HepG2 (cell line): Measurements from ENCODE around the gene VSIG10L. TPM values are rescaled to one million over a fixed set of nuclear protein-coding genes. Genes with fewer than 3 reads are reported as not detected.

Experiments used
- CCAR2 ChIP-seq: fragments of 200-400 bp; formaldehyde crosslinking; optimal IDR thresholded peaks from 2 replicates; pipeline ENCODE3; 2018; ENCODE audit warnings: low read depth, mild to moderate bottlenecking, low read length, moderate library complexity
- CEBPG ChIP-seq: IDR thresholded peaks from 2 replicates; pipeline ENCODE4 v1.6.1; 2016
- ELF1 ChIP-seq: sonication (generic); formaldehyde crosslinking; IDR thresholded peaks from 2 replicates; pipeline ENCODE4 v1.4.0; 2020; ENCODE audit warnings: missing genetic modification reagents
- ELK4 ChIP-seq: sonication (generic); formaldehyde crosslinking; IDR thresholded peaks from 2 replicates; pipeline ENCODE4 v1.9.0; 2021; ENCODE audit warnings: missing genetic modification reagents, borderline replicate concordance
- FOSL2 ChIP-seq: sonication (generic); formaldehyde crosslinking; IDR thresholded peaks from 2 replicates; pipeline ENCODE4 v1.4.0; 2020; ENCODE audit warnings: missing genetic modification reagents
- FOXA3 ChIP-seq: IDR thresholded peaks from 2 replicates; pipeline ENCODE4 v1.6.1; 2016; ENCODE audit warnings: missing genetic modification reagents, missing compliant biosample characterization
- IKZF4 ChIP-seq: sonication (generic); formaldehyde crosslinking; IDR thresholded peaks from 2 replicates; pipeline ENCODE4 v1.5.1; 2020; ENCODE audit warnings: borderline replicate concordance, mild to moderate bottlenecking, low read depth, missing genetic modification reagents; ENCODE audit errors: not compliant biosample characterization
- RBM22 ChIP-seq: fragments of 200-400 bp; formaldehyde crosslinking; optimal IDR thresholded peaks from 2 replicates; pipeline ENCODE3; 2017; ENCODE audit warnings: mild to moderate bottlenecking, low read length, moderate library complexity
- SP1 ChIP-seq, 2 experiments: fragments of 450-650 bp in 1 of 2; sonication (generic) in 1 of 2; formaldehyde crosslinking in 1 of 2; IDR thresholded peaks; 2 replicates each; pipeline versions ENCODE4 v1.4.0 to v1.6.1; 2016 to 2020; ENCODE audit warnings: missing genetic modification reagents in 1 of 2
- SSRP1 ChIP-seq: IDR thresholded peaks from 2 replicates; pipeline ENCODE4 v1.6.1; 2016; ENCODE audit warnings: control low read depth
- TEAD3 ChIP-seq: optimal IDR thresholded peaks from 2 replicates; pipeline ENCODE3; 2016; ENCODE audit warnings: borderline replicate concordance
- ZNF225 ChIP-seq: sonication (generic); formaldehyde crosslinking; IDR thresholded peaks from 2 replicates; pipeline ENCODE4 v1.4.0; 2020; ENCODE audit warnings: mild to moderate bottlenecking, missing genetic modification reagents
- ZNF235 ChIP-seq: sonication (generic); formaldehyde crosslinking; IDR thresholded peaks from 2 replicates; pipeline ENCODE4 v1.8.1; 2023; ENCODE audit warnings: mild to moderate bottlenecking, missing genetic modification reagents, borderline replicate concordance
- ZNF274 ChIP-seq: sonication (generic); formaldehyde crosslinking; IDR thresholded peaks from 2 replicates; pipeline ENCODE4 v1.5.1; 2020; ENCODE audit warnings: mild to moderate bottlenecking, missing genetic modification reagents
- ZNF430 ChIP-seq: sonication (generic); formaldehyde crosslinking; IDR thresholded peaks from 2 replicates; pipeline ENCODE4 v1.9.0; 2021; ENCODE audit warnings: mild to moderate bottlenecking, missing genetic modification reagents
- ZNF788 ChIP-seq: sonication (generic); formaldehyde crosslinking; IDR thresholded peaks from 2 replicates; pipeline ENCODE4 v1.5.0; 2020; ENCODE audit warnings: mild to moderate bottlenecking, missing genetic modification reagents, borderline replicate concordance
- polyA plus RNA-seq, 8 experiments: library from polyadenylated mRNA; depleted of rRNA in 3 of 8; stranded (reverse) in 7 of 8; unstranded in 1 of 8; fragments of >200 nt; fragmentation: Illumina TruSeq in 4 of 8; extraction: Trizol in 4 of 8; gene quantifications; 2 replicates each; pipeline versions ENCODE4 v1.2.1 to v1.2.3, GENCODE V29; 2011 to 2016; ENCODE audit warnings: low read depth in 4 of 8, missing spikeins in 1 of 8, mixed read lengths in 1 of 8; ENCODE audit not compliant: insufficient read depth in 1 of 8
- total RNA-seq, 5 experiments: library from RNA; depleted of rRNA; stranded (reverse); fragments of >200 nt; fragmentation: Illumina TruSeq; extraction: Trizol; gene quantifications; 2 replicates each; pipeline ENCODE4 v1.2.3, GENCODE V29; 2016; ENCODE audit warnings: low read depth in 1 of 5
- TF ChIP-seq, protein P1 (sequence below): sonication (generic); formaldehyde crosslinking; IDR thresholded peaks from 2 replicates; pipeline ENCODE4 v1.4.0; 2020; ENCODE audit warnings: missing genetic modification reagents
- TF ChIP-seq, protein P2 (sequence below): sonication (generic); formaldehyde crosslinking; IDR thresholded peaks from 2 replicates; pipeline ENCODE4 v1.5.0; 2020; ENCODE audit warnings: mild to moderate bottlenecking, missing genetic modification reagents, moderate library complexity
- TF ChIP-seq, protein P3 (sequence below): sonication (generic); formaldehyde crosslinking; IDR thresholded peaks from 2 replicates; pipeline ENCODE4 v1.5.0; 2020; ENCODE audit warnings: mild to moderate bottlenecking, low read depth, missing genetic modification reagents, borderline replicate concordance
- TF ChIP-seq, protein P4 (sequence below): sonication (generic); formaldehyde crosslinking; IDR thresholded peaks from 2 replicates; pipeline ENCODE4 v1.4.0; 2020; ENCODE audit warnings: missing genetic modification reagents

VSIG10L gene
- total and polyA plus RNA-seq, 2 of the 13 experiments (the other 11 are each of a cell fraction or from before 2014, with no cell fraction given): 2.7 to 8.5 TPM

DNA sequence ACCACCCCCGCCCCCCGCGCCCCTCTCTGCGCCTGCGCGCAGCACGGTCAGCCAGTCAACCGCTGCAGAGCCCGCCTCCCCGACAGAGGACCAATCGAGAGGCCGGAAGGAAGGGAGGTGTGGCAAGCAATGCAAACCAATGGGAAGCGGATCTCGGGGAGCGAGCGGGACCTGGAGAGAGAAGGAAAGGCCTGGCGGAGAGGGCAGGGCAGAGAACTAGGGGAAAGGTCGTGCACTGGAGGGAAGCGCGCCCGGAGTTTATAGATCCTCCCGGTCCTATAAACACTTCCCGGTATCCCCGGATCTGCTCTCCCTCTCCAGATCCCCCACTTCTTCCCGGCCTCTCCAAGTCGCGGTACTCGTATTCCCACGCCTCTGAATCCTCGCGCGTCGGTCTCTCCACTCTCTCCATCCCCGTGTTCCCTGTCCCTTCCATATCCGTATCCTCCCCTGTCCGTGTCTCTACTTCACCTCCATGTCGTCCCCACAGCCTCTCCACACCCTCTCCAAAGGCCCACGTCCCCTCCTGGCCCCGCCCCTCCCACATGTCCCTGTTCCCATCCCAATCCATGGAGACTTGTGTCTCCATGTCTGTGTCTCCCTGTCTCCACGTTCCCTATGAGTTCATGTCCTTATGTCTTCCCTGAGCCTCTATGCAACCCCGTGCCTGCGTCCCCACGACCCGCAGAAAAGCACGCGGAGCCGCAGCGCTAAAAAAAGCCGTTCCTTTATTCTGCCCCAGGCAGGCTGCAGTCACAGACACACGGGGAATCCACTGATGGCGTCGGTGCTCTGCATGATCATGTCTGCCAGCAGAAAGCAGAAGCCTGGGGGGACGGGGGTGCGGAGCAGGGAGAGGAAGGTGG, 24.7 kb upstream of the VSIG10L start (continued):
- TF ChIP-seq, protein P1, sequence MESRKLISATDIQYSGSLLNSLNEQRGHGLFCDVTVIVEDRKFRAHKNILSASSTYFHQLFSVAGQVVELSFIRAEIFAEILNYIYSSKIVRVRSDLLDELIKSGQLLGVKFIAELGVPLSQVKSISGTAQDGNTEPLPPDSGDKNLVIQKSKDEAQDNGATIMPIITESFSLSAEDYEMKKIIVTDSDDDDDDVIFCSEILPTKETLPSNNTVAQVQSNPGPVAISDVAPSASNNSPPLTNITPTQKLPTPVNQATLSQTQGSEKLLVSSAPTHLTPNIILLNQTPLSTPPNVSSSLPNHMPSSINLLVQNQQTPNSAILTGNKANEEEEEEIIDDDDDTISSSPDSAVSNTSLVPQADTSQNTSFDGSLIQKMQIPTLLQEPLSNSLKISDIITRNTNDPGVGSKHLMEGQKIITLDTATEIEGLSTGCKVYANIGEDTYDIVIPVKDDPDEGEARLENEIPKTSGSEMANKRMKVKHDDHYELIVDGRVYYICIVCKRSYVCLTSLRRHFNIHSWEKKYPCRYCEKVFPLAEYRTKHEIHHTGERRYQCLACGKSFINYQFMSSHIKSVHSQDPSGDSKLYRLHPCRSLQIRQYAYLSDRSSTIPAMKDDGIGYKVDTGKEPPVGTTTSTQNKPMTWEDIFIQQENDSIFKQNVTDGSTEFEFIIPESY (CRISPR knock-in tag): no peak
- TF ChIP-seq ZNF225 (CRISPR knock-in tag) (no peak), FOXA3 (CRISPR knock-in tag) (0 out of 2 replicates have a peak, but pooled peaks have one; percentile 10), FOSL2 (CRISPR knock-in tag) (0 out of 2 replicates have a peak, but pooled peaks have one; percentile 4), CCAR2 (peak; percentile 92), RBM22 (peak; percentile 99), CEBPG (peak; percentile 23; the same call in 1 of the 2 replicates), ZNF788 (CRISPR knock-in tag) (peak; percentile 19; the same call in 1 of the 2 replicates), SSRP1 (CRISPR knock-in tag) (peak; percentile 99), ZNF274 (CRISPR knock-in tag) (no peak), ZNF430 (CRISPR knock-in tag) (no peak; the same call in 1 of the 2 replicates), SP1 (IDR thresholded peaks at IDR 0.05) (no peak), SP1 (CRISPR knock-in tag; IDR thresholded peaks at IDR 0.05) (no peak; the same call in 1 of the 2 replicates), ZNF235 (CRISPR knock-in tag) (0 out of 2 replicates have a peak, but pooled peaks have one; percentile 67), ELK4 (CRISPR knock-in tag) (no peak), TEAD3 (CRISPR knock-in tag) (no peak), IKZF4 (peak; percentile 19), ELF1 (CRISPR knock-in tag) (peak; percentile 43; the same call in 1 of the 2 replicates)
- TF ChIP-seq, protein P2, sequence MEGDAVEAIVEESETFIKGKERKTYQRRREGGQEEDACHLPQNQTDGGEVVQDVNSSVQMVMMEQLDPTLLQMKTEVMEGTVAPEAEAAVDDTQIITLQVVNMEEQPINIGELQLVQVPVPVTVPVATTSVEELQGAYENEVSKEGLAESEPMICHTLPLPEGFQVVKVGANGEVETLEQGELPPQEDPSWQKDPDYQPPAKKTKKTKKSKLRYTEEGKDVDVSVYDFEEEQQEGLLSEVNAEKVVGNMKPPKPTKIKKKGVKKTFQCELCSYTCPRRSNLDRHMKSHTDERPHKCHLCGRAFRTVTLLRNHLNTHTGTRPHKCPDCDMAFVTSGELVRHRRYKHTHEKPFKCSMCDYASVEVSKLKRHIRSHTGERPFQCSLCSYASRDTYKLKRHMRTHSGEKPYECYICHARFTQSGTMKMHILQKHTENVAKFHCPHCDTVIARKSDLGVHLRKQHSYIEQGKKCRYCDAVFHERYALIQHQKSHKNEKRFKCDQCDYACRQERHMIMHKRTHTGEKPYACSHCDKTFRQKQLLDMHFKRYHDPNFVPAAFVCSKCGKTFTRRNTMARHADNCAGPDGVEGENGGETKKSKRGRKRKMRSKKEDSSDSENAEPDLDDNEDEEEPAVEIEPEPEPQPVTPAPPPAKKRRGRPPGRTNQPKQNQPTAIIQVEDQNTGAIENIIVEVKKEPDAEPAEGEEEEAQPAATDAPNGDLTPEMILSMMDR: no peak
- TF ChIP-seq, protein P3, sequence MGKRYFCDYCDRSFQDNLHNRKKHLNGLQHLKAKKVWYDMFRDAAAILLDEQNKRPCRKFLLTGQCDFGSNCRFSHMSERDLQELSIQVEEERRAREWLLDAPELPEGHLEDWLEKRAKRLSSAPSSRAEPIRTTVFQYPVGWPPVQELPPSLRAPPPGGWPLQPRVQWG (CRISPR knock-in tag): no peak
- TF ChIP-seq, protein P4, sequence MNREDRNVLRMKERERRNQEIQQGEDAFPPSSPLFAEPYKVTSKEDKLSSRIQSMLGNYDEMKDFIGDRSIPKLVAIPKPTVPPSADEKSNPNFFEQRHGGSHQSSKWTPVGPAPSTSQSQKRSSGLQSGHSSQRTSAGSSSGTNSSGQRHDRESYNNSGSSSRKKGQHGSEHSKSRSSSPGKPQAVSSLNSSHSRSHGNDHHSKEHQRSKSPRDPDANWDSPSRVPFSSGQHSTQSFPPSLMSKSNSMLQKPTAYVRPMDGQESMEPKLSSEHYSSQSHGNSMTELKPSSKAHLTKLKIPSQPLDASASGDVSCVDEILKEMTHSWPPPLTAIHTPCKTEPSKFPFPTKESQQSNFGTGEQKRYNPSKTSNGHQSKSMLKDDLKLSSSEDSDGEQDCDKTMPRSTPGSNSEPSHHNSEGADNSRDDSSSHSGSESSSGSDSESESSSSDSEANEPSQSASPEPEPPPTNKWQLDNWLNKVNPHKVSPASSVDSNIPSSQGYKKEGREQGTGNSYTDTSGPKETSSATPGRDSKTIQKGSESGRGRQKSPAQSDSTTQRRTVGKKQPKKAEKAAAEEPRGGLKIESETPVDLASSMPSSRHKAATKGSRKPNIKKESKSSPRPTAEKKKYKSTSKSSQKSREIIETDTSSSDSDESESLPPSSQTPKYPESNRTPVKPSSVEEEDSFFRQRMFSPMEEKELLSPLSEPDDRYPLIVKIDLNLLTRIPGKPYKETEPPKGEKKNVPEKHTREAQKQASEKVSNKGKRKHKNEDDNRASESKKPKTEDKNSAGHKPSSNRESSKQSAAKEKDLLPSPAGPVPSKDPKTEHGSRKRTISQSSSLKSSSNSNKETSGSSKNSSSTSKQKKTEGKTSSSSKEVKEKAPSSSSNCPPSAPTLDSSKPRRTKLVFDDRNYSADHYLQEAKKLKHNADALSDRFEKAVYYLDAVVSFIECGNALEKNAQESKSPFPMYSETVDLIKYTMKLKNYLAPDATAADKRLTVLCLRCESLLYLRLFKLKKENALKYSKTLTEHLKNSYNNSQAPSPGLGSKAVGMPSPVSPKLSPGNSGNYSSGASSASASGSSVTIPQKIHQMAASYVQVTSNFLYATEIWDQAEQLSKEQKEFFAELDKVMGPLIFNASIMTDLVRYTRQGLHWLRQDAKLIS: peak; percentile 56
